Lung (tissue), 12 donors: ENCODE measurements around the gene HLCS. TPM values are rescaled to one million over a fixed set of nuclear protein-coding genes. Genes with fewer than 3 reads are reported as not detected.

ENCODE experiments used
- ATAC-seq: fragments of 200-7000 bp; cut with Tn5 transposase; one replicate; pipeline ENCODE4 v1.9.1; 2020; ENCODE audit warnings: moderate number of reproducible peaks; ENCODE audit not compliant: insufficient read depth, low FRiP score
- DNase-seq, 3 donors: peaks; one replicate each; pipeline ENCODE4 v3.0.0-alpha.2; 2013 to 2017
- H3K27ac ChIP-seq, 2 donors: one replicate each; pipeline ENCODE4 v1.5.1; 2013; ENCODE audit warnings: mild to moderate bottlenecking in 2 of 2, moderate library complexity in 2 of 2, control low read depth in 1 of 2, inconsistent platforms in 1 of 2, low read depth in 1 of 2, low read length in 1 of 2
- H3K27me3 ChIP-seq, 3 donors: one replicate each; pipeline ENCODE4 v1.5.1; 2013; ENCODE audit warnings: low read length in 2 of 3; ENCODE audit not compliant: control insufficient read depth in 3 of 3, insufficient read depth in 3 of 3
- H3K36me3 ChIP-seq, 4 donors: one replicate each; pipeline ENCODE4 v1.5.1; 2013; ENCODE audit warnings: low read length in 4 of 4, mild to moderate bottlenecking in 1 of 4, moderate library complexity in 1 of 4; ENCODE audit not compliant: control insufficient read depth in 4 of 4, insufficient read depth in 4 of 4
- H3K4me1 ChIP-seq, 5 donors: one replicate each; pipeline ENCODE4 v1.5.1; 2013; ENCODE audit warnings: low read length in 5 of 5, mild to moderate bottlenecking in 2 of 5, moderate library complexity in 1 of 5; ENCODE audit not compliant: control insufficient read depth in 5 of 5, insufficient read depth in 5 of 5
- H3K4me3 ChIP-seq: one replicate; pipeline ENCODE4 v1.5.1; 2013; ENCODE audit warnings: mild to moderate bottlenecking, control low read depth, moderate library complexity
- H3K9ac ChIP-seq, 2 donors: one replicate each; pipeline ENCODE4 v1.5.1; 2013; ENCODE audit warnings: low read length in 2 of 2, control low read depth in 1 of 2; ENCODE audit not compliant: insufficient read depth in 1 of 2
- H3K9me3 ChIP-seq, 4 donors: one replicate each; pipeline ENCODE4 v1.5.1; 2013; ENCODE audit warnings: low read length in 3 of 4, mild to moderate bottlenecking in 1 of 4, moderate library complexity in 1 of 4; ENCODE audit not compliant: control insufficient read depth in 4 of 4, insufficient read depth in 3 of 4
- CTCF ChIP-seq: IDR thresholded peaks from 2 replicates; pipeline ENCODE4 v1.5.1; 2012; ENCODE audit warnings: mild to moderate bottlenecking; ENCODE audit errors: control extremely low read depth, extremely low read depth
- WGBS, 2 donors: extraction: QIAGEN DNeasy Blood & Tissue Kit; methylation state at CpG; one replicate each; pipeline ENCODE4 v1.1.7; 2013; 5-methylcytosine and 5-hydroxymethylcytosine counted together
- polyA plus RNA-seq, 2 donors: library from polyadenylated mRNA; stranded (reverse); fragments of 200-250 nt; gene quantifications; one replicate each; pipeline ENCODE4 v1.2.1, GENCODE V29; 2013
- total RNA-seq, 2 donors: library from RNA; depleted of rRNA in 1 of 2; stranded (reverse); fragments of >200 nt in 1 of 2; gene quantifications; one replicate each; pipeline ENCODE4 v1.2.1, GENCODE V29; 2014 to 2021
- donor health status: control.
- donor health status: control.
- donor health status: Bipolar disorder and iron deficiency.
- donor health status: healthy.
- donor health status: DM: yes; HTN: yes; CAD: no.

Gene HLCS
- total and polyA plus RNA-seq, 4 donors, result 5.0 to 28.8 (median 17.5) TPM

GRCh38 chr21:36759348-36760083, 207.0 kb downstream of the HLCS start:
- Histone ChIP-seq H3K27ac (no peak overlapping the region), H3K9me3 (no peaks in the 10 kb centered on the region), H3K4me1 (no peaks in the 10 kb centered on the region), H3K4me3 (no peak overlapping the region), H3K27me3 (no peaks in the 10 kb centered on the region), H3K36me3 (peaks cover 0 to 3% (median 0%) of the 10 kb centered on the region in 4 donors), H3K9ac (no peak overlapping the region)
- TF ChIP-seq CTCF, result no peak
- no peak for ATAC-seq
- DNase-seq, result no peak
- 83 to 84% methylated on average over 12 of the region's 12 CpGs for WGBS, 2 donors

GRCh38 chr21:36757196-36757595, 209.3 kb downstream of the HLCS start:
- no peak for TF ChIP-seq CTCF
- Histone ChIP-seq H3K9me3 (peaks cover 0 to 3% (median 0%) of the 10 kb centered on the region in 4 donors), H3K27ac (no peak overlapping the region), H3K4me3 (no peak overlapping the region), H3K4me1 (peaks cover 0 to 2% (median 0%) of the 10 kb centered on the region in 5 donors), H3K36me3 (peaks cover 0 to 8% (median 0%) of the 10 kb centered on the region in 4 donors), H3K27me3 (no peaks in the 10 kb centered on the region), H3K9ac (no peak overlapping the region)
- ATAC-seq (no peak), DNase-seq (no peak)
- 94 to 97% methylated on average over 6 of the region's 6 CpGs for WGBS, 2 donors

DNA sequence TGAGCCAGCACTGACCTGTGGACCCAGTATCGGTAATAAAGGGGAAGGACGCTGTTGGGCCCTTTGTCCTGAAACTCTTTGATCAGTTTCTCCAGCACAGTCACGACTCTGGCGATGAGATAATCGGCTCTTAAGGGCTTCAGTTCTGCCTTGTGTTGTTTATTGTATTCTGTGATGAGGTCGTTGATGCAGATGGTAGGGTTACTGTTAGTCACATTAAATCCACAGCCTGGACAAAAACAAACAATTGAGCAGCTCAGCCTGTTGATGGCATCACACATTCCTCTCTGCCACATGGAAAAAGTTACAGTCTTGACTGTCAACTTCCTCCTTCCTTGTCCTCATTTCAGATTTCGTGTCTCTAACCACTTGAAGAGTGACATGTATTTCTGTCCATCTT, 209.9 kb downstream of the HLCS start:
- no peak for TF ChIP-seq CTCF
- Histone ChIP-seq H3K4me1 (peaks cover 0 to 7% (median 1%) of the 10 kb centered on the region in 5 donors), H3K36me3 (peaks cover 0 to 8% (median 0%) of the 10 kb centered on the region in 4 donors), H3K9ac (no peak overlapping the region), H3K27me3 (no peaks in the 10 kb centered on the region), H3K9me3 (peaks cover 0 to 3% (median 0%) of the 10 kb centered on the region in 4 donors), H3K27ac (no peak overlapping the region), H3K4me3 (no peak overlapping the region)
- no peak for ATAC-seq
- no peak for DNase-seq
- 86 to 90% methylated on average over 7 of the region's 7 CpGs for WGBS, 2 donors
